Liver (tissue), 9 donors: ENCODE measurements around the gene UROC1. TPM values are rescaled to one million over a fixed set of nuclear protein-coding genes. Genes with fewer than 3 reads are reported as not detected.

ENCODE experiments used
- DNase-seq: peaks from one replicate; pipeline ENCODE4 v3.0.0-alpha.2; 2017; ENCODE audit warnings: low spot score
- H3K27ac ChIP-seq, 2 donors: one replicate each; pipeline ENCODE4 v1.7.0; 2013; ENCODE audit warnings: inconsistent platforms in 2 of 2, low read length in 2 of 2, control low read depth in 1 of 2, low read depth in 1 of 2, mild to moderate bottlenecking in 1 of 2
- H3K27me3 ChIP-seq, 4 donors: one replicate each; pipeline versions ENCODE4 v1.6.1 to v1.7.0; 2013; ENCODE audit warnings: low read length in 3 of 4, inconsistent platforms in 1 of 4, mild to moderate bottlenecking in 1 of 4, moderate library complexity in 1 of 4; ENCODE audit not compliant: control insufficient read depth in 4 of 4, insufficient read depth in 4 of 4
- H3K36me3 ChIP-seq, 4 donors: one replicate each; pipeline versions ENCODE4 v1.6.1 to v1.7.0; 2013; ENCODE audit warnings: low read length in 3 of 4, mild to moderate bottlenecking in 3 of 4, low read depth in 1 of 4, moderate library complexity in 1 of 4; ENCODE audit not compliant: control insufficient read depth in 4 of 4, insufficient read depth in 3 of 4
- H3K4me1 ChIP-seq, 4 donors: one replicate each; pipeline versions ENCODE4 v1.6.1 to v1.7.0; 2013; ENCODE audit warnings: low read length in 3 of 4, mild to moderate bottlenecking in 3 of 4, moderate library complexity in 1 of 4; ENCODE audit not compliant: control insufficient read depth in 4 of 4, insufficient read depth in 4 of 4
- H3K4me3 ChIP-seq, 3 donors: one replicate each; pipeline versions ENCODE4 v1.6.1 to v1.7.0; 2013; ENCODE audit warnings: low read length in 3 of 3, control low read depth in 1 of 3, low read depth in 1 of 3, mild to moderate bottlenecking in 1 of 3
- H3K9ac ChIP-seq, 2 donors: one replicate each; pipeline ENCODE4 v1.7.0; 2013; ENCODE audit warnings: low read length in 2 of 2, mild to moderate bottlenecking in 2 of 2, moderate library complexity in 2 of 2, control low read depth in 1 of 2, low read depth in 1 of 2
- H3K9me3 ChIP-seq, 4 donors: one replicate each; pipeline versions ENCODE4 v1.6.1 to v1.7.0; 2013; ENCODE audit warnings: low read length in 3 of 4; ENCODE audit not compliant: control insufficient read depth in 4 of 4
- FOXA1 ChIP-seq: IDR thresholded peaks from 2 replicates; pipeline ENCODE4 v1.6.1; 2016; ENCODE audit warnings: antibody characterized with exemption
- FOXA2 ChIP-seq: IDR thresholded peaks from 2 replicates; pipeline ENCODE4 v1.6.1; 2016; ENCODE audit warnings: antibody characterized with exemption
- GABPA ChIP-seq, 2 donors: IDR thresholded peaks in 1 of 2; conservative IDR thresholded peaks in 1 of 2; 2 replicates each; pipeline ENCODE4 v1.6.1; 2016; ENCODE audit warnings: antibody characterized with exemption in 2 of 2, mild to moderate bottlenecking in 1 of 2, moderate library complexity in 1 of 2
- HNF4A ChIP-seq, 2 donors: conservative IDR thresholded peaks; 2 replicates each; pipeline ENCODE4 v1.6.1; 2016; ENCODE audit warnings: antibody characterized with exemption in 2 of 2, mild to moderate bottlenecking in 2 of 2
- HNF4G ChIP-seq: IDR thresholded peaks from 2 replicates; pipeline ENCODE4 v1.6.1; 2016; ENCODE audit warnings: antibody characterized with exemption
- JUND ChIP-seq, 2 donors: IDR thresholded peaks; 2 replicates each; pipeline ENCODE4 v1.6.1; 2016; ENCODE audit warnings: antibody characterized with exemption in 2 of 2
- NR2F2 ChIP-seq: IDR thresholded peaks from 2 replicates; pipeline ENCODE4 v1.6.1; 2016; ENCODE audit warnings: antibody characterized with exemption
- RAD21 ChIP-seq, 2 donors: IDR thresholded peaks; 2 replicates each; pipeline ENCODE4 v1.6.1; 2016; ENCODE audit warnings: antibody characterized with exemption in 2 of 2, mild to moderate bottlenecking in 2 of 2
- RXRA ChIP-seq, 2 donors: IDR thresholded peaks; 2 replicates each; pipeline ENCODE4 v1.6.1; 2017 to 2018; ENCODE audit warnings: antibody characterized with exemption in 2 of 2, mild to moderate bottlenecking in 1 of 2
- SP1 ChIP-seq: IDR thresholded peaks from 2 replicates; pipeline ENCODE4 v1.6.1; 2018; ENCODE audit warnings: antibody characterized with exemption, mild to moderate bottlenecking
- TAF1 ChIP-seq: conservative IDR thresholded peaks from 2 replicates; pipeline ENCODE4 v1.6.1; 2016; ENCODE audit warnings: antibody characterized with exemption, mild to moderate bottlenecking
- YY1 ChIP-seq: IDR thresholded peaks from 2 replicates; pipeline ENCODE4 v1.6.1; 2016; ENCODE audit warnings: antibody characterized with exemption, mild to moderate bottlenecking
- WGBS: extraction: QIAGEN DNeasy Blood & Tissue Kit; methylation state at CpG from one replicate; pipeline ENCODE4 v1.1.7; 2013; 5-methylcytosine and 5-hydroxymethylcytosine counted together
- polyA plus RNA-seq, 2 donors: library from polyadenylated mRNA; stranded (reverse) in 1 of 2; unstranded in 1 of 2; fragments of 200-250 nt in 1 of 2; fragments of >200 nt in 1 of 2; fragmentation: Nextera tagmentation in 1 of 2; extraction: Ambion mirVana in 1 of 2; gene quantifications; one replicate each; pipeline versions ENCODE4 v1.2.1 to v1.2.3, GENCODE V29; 2013 to 2015
- total RNA-seq, 2 donors: library from RNA; depleted of rRNA; stranded (reverse); fragments of >200 nt; gene quantifications; one replicate each; pipeline ENCODE4 v1.2.3, GENCODE V29; 2014
- TF ChIP-seq, protein P1 (sequence below): fragments of 150-350 bp; IDR thresholded peaks from 2 replicates; pipeline ENCODE4 v1.5.1; 2017; ENCODE audit warnings: improper control_type of control experiment, low read depth, low read length; ENCODE audit not compliant: missing input control
- TF ChIP-seq, protein P2 (sequence below): IDR thresholded peaks from 2 replicates; pipeline ENCODE4 v1.6.1; 2016; ENCODE audit warnings: antibody characterized with exemption
- TF ChIP-seq, protein P3 (sequence below): IDR thresholded peaks from 2 replicates; pipeline ENCODE4 v1.6.1; 2016; ENCODE audit warnings: antibody characterized with exemption, mild to moderate bottlenecking
- TF ChIP-seq, protein P4 (sequence below): IDR thresholded peaks from 2 replicates; pipeline ENCODE4 v1.6.1; 2016; ENCODE audit warnings: antibody characterized with exemption
- TF ChIP-seq, protein P5 (sequence below): IDR thresholded peaks from 2 replicates; pipeline ENCODE4 v1.6.1; 2016; ENCODE audit warnings: antibody characterized with exemption
- donor health status: healthy.
- donor health status: healthy.
- donor health status: healthy.
- donor health status: healthy.
- donor health status: healthy.

The UROC1 gene
- total and polyA plus RNA-seq, 4 donors: 5.9 to 28.4 (median 18.2) TPM

DNA sequence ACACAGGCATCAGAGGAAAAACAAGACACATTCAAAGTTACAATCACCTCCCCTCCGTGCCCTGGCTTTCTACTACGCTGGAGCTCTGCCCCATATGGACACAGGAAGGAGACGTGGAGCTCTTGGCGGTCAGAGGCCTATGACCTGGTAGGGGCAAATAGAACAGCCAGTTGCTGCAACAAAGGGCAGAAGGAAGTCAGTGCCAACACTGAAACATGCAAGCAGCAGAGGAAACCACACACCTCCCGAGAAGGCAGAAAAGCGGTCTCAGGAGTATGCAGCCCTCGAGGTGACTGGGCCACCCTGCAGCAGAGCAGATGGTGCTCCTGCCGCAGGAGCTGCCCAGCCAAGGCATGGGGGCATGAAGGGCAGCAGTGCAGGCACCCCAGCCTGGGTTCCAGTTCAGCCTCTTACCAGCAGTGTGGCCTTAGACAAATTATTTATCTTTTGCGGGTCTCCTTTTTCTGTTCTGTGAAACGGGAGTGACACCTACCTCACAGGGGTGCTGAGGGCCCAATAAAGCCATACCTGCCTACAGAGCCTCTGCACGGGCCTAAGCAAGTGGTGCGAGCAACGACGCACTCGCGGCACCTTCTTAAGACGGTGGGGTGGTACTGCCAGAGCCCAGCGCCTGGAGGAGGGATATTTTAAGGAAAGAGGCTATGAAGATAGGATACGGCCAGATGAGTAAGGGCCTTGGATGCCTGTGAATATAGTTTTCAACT, 50.5 kb downstream of the UROC1 start (continued):
- TF ChIP-seq, protein P1, sequence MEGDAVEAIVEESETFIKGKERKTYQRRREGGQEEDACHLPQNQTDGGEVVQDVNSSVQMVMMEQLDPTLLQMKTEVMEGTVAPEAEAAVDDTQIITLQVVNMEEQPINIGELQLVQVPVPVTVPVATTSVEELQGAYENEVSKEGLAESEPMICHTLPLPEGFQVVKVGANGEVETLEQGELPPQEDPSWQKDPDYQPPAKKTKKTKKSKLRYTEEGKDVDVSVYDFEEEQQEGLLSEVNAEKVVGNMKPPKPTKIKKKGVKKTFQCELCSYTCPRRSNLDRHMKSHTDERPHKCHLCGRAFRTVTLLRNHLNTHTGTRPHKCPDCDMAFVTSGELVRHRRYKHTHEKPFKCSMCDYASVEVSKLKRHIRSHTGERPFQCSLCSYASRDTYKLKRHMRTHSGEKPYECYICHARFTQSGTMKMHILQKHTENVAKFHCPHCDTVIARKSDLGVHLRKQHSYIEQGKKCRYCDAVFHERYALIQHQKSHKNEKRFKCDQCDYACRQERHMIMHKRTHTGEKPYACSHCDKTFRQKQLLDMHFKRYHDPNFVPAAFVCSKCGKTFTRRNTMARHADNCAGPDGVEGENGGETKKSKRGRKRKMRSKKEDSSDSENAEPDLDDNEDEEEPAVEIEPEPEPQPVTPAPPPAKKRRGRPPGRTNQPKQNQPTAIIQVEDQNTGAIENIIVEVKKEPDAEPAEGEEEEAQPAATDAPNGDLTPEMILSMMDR: no peak

DNA sequence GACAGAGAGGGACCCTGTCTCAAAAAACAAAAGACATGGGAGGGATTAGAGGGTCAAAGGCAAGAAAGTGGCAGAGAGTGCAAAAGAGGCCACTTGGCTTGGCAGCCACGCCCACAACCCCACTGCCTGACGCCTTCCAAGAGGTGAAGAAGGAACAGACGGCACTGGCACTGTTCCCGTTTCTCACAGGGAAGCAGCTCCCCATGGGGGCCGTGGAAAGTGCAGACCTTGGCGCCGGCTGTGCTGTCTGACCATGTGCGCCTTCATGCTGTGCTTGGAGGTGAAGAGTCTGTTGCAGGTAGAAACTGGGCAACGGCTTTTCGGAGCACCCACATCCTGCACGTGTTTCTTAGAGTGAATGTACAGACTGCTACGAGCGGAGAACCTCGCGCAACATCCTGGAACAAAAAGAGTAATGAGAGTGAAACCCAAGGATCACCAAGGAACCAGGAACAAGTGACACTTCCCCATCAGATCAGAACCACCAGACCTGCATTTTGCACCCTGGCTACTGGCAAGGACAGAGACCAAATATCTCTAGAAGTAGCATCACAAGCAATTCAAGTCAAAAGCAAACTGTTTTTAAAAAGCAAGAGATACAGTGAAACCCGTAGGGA, 51.5 kb downstream of the UROC1 start:
- no peak for TF ChIP-seq SP1
- no peak for TF ChIP-seq FOXA1
- TF ChIP-seq, protein P2, sequence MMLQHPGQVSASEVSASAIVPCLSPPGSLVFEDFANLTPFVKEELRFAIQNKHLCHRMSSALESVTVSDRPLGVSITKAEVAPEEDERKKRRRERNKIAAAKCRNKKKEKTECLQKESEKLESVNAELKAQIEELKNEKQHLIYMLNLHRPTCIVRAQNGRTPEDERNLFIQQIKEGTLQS: no peak
- Histone ChIP-seq H3K36me3 (peaks cover 12 to 56% (median 39%) of the 10 kb centered on the region in 4 donors), H3K4me1 (peaks cover 34 to 77% (median 70%) of the 10 kb centered on the region in 4 donors), H3K9ac (no peak overlapping the region), H3K27ac (peak overlapping the region; percentile 72 to 88), H3K4me3 (no peak overlapping the region), H3K9me3 (no peaks in the 10 kb centered on the region), H3K27me3 (no peaks in the 10 kb centered on the region)
- WGBS: 85% methylated on average over 16 of the region's 16 CpGs
- no peak for DNase-seq

DNA sequence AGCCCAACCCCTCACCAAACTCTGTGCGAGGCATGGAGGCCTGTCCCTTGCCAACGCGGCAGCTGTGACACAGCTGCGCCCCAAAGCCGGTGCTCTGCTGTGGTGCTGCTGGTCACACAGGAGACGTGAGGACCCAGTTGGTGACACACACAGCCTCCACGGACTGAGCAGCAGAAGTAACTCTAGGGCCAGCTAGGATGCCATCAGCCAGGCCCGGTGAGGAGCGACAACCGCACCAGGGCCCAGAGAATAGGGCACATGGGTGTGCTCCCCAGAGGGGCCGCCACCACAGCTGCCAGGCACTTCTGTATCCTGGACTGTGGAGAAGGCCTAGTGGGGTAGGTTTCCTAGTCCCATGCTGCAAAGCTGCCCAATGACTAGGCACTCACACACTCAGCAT, 52.6 kb downstream of the UROC1 start:
- peak overlapping the region in 1 of 2 donors; percentile 27 for H3K9ac ChIP-seq
- 97% methylated on average over 11 of the region's 11 CpGs for WGBS
- no peaks in the 10 kb centered on the region for H3K27me3 ChIP-seq
- TF ChIP-seq HNF4A (conservative IDR thresholded peaks at IDR 0.05) (no peak), FOXA2 (no peak), NR2F2 (no peak), HNF4G (no peak), RAD21 (IDR thresholded peaks at IDR 0.05) (no peak), FOXA1 (no peak), GABPA (IDR thresholded peaks at IDR 0.05 in 1 of 2, conservative IDR thresholded peaks at IDR 0.05 in 1 of 2) (no peak), RXRA (IDR thresholded peaks at IDR 0.05) (no peak), SP1 (no peak), TAF1 (no peak), JUND (IDR thresholded peaks at IDR 0.05) (no peak), YY1 (no peak)
- TF ChIP-seq, protein P2: no peak
- TF ChIP-seq, protein P3, sequence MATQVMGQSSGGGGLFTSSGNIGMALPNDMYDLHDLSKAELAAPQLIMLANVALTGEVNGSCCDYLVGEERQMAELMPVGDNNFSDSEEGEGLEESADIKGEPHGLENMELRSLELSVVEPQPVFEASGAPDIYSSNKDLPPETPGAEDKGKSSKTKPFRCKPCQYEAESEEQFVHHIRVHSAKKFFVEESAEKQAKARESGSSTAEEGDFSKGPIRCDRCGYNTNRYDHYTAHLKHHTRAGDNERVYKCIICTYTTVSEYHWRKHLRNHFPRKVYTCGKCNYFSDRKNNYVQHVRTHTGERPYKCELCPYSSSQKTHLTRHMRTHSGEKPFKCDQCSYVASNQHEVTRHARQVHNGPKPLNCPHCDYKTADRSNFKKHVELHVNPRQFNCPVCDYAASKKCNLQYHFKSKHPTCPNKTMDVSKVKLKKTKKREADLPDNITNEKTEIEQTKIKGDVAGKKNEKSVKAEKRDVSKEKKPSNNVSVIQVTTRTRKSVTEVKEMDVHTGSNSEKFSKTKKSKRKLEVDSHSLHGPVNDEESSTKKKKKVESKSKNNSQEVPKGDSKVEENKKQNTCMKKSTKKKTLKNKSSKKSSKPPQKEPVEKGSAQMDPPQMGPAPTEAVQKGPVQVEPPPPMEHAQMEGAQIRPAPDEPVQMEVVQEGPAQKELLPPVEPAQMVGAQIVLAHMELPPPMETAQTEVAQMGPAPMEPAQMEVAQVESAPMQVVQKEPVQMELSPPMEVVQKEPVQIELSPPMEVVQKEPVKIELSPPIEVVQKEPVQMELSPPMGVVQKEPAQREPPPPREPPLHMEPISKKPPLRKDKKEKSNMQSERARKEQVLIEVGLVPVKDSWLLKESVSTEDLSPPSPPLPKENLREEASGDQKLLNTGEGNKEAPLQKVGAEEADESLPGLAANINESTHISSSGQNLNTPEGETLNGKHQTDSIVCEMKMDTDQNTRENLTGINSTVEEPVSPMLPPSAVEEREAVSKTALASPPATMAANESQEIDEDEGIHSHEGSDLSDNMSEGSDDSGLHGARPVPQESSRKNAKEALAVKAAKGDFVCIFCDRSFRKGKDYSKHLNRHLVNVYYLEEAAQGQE: no peak
- TF ChIP-seq, protein P4, sequence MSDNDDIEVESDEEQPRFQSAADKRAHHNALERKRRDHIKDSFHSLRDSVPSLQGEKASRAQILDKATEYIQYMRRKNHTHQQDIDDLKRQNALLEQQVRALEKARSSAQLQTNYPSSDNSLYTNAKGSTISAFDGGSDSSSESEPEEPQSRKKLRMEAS: no peak
- TF ChIP-seq, protein P5, sequence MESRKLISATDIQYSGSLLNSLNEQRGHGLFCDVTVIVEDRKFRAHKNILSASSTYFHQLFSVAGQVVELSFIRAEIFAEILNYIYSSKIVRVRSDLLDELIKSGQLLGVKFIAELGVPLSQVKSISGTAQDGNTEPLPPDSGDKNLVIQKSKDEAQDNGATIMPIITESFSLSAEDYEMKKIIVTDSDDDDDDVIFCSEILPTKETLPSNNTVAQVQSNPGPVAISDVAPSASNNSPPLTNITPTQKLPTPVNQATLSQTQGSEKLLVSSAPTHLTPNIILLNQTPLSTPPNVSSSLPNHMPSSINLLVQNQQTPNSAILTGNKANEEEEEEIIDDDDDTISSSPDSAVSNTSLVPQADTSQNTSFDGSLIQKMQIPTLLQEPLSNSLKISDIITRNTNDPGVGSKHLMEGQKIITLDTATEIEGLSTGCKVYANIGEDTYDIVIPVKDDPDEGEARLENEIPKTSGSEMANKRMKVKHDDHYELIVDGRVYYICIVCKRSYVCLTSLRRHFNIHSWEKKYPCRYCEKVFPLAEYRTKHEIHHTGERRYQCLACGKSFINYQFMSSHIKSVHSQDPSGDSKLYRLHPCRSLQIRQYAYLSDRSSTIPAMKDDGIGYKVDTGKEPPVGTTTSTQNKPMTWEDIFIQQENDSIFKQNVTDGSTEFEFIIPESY: no peak
- TF ChIP-seq, protein P1: no peak
- DNase-seq: no peak
- H3K36me3 ChIP-seq: peaks cover 8 to 54% (median 36%) of the 10 kb centered on the region in 4 donors
- H3K9me3 ChIP-seq: no peaks in the 10 kb centered on the region
- peak overlapping the region; percentile 72 to 88 for H3K27ac ChIP-seq
- no peak overlapping the region for H3K4me3 ChIP-seq
- peaks cover 39 to 85% (median 76%) of the 10 kb centered on the region in 4 donors for H3K4me1 ChIP-seq
